ENCODE data around the gene MDC1. TPM values are rescaled to one million over a fixed set of nuclear protein-coding genes. Genes with fewer than 3 reads are reported as not detected.

MDC1 gene
- polyA plus RNA-seq, 3 donors from 2014 or later: 3.0 to 16.5 TPM; not detected in 1

DNA sequence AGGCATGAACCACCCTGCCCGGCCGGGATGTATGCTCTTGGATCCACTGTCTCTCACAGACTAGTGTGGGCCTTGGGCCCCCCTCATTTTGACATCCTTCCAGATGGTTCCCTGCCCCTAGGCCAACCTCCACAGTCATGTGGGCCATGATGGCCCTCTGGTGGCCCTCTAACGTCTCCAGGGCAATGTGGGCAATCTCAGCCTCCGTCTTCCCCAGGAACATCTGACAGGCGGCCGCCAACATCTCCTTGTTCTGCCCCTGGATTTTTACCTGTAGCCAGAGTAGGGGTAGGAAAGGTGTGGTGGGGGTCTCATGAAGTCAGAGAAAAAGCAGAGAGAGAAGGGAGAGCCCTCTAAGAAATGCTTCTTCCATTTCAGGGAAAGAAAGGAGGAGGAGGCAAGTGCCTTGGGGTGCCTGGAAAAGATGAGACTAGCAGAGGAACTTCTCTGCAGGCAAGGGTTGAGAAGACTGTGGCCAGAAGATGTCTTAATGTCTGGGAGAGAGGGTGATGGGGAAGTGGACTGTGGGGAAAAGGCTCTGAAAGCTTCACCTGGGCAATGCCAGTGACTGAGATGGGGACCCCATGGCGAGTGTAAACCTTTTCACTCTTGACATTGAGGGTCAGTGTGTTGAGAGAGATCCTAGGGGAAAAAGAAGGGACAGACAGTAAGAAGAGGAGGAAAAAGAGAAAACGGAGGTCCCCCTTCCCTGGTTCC lies 24.1 kb upstream of the MDC1 start:
- Mint-ChIP-seq H3K27ac (peak overlapping the region; percentile 76 to 94 (median 85)), H3K9me3 (peaks cover 0 to 2% (median 0%) of the 10 kb centered on the region in 6 donors), H3K4me3 (peak overlapping the region; percentile 89 to 91 (median 89)), H3K36me3 (peaks cover 21 to 42% (median 25%) of the 10 kb centered on the region in 3 donors), H3K27me3 (ENCODE audit: low read depth in 3 of 3) (peaks cover 3 to 28% (median 4%) of the 10 kb centered on the region in 3 donors), H3K4me1 (peaks cover 71 to 82% of the 10 kb centered on the region in 2 donors)
- no peak for DNase-seq

DNA sequence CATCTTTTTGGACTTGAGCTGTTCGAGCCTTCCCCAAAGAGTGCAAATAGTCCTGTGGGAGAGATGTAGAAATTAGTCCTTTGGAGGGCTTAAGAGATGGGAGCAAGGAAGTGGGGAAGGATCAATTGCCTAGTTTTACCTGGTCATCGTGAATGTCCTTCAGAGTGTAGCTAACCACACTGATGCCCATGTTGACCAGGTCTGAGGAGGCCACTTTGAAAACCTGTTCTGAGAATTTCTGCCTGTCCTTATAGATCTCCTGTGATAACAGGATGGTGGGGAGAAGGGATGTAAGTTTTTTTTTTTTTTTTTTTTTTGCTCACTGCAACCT lies 23.4 kb upstream of the MDC1 start:
- Mint-ChIP-seq H3K36me3 (peaks cover 21 to 48% (median 25%) of the 10 kb centered on the region in 3 donors), H3K27ac (peak overlapping the region in 3 of 6 donors; percentile 23 to 60 (median 51)), H3K4me3 (peak overlapping the region in 4 of 5 donors; percentile 24 to 64 (median 53)), H3K27me3 (ENCODE audit: low read depth in 3 of 3) (peaks cover 3 to 30% (median 4%) of the 10 kb centered on the region in 3 donors), H3K4me1 (peaks cover 78 to 89% of the 10 kb centered on the region in 2 donors), H3K9me3 (peaks cover 0 to 2% (median 0%) of the 10 kb centered on the region in 6 donors)
- no peak for DNase-seq

DNA sequence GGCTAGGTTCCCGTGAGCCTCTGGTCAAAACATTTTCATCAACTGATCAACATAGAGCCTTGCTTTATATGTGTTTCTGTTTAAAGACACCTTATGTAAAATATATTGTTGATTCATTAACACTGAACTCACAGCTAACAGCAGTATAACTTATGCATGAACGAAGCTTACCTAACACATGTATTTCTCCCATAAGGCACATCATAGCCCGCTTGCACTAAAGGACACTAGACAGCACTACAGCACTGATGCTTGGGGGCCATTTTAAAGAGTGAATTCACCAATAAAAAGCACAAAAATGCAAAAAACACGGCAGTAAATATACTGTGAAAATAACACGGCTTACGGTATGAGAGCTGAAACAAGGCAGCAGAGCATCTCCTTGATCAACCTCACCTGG lies 21.5 kb upstream of the MDC1 start:
- H3K4me3 Mint-ChIP-seq: peak overlapping the region in 3 of 5 donors; percentile 18 to 44 (median 35)
- peaks cover 0 to 2% (median 0%) of the 10 kb centered on the region in 6 donors for H3K9me3 Mint-ChIP-seq
- H3K4me1 Mint-ChIP-seq: peaks cover 70 to 73% of the 10 kb centered on the region in 2 donors
- H3K27ac Mint-ChIP-seq: peak overlapping the region; percentile 46 to 96 (median 56)
- H3K36me3 Mint-ChIP-seq: peaks cover 21 to 52% (median 25%) of the 10 kb centered on the region in 3 donors
- no peak for DNase-seq
- H3K27me3 Mint-ChIP-seq (ENCODE audit: low read depth in 3 of 3): peaks cover 3 to 24% (median 4%) of the 10 kb centered on the region in 3 donors

DNA sequence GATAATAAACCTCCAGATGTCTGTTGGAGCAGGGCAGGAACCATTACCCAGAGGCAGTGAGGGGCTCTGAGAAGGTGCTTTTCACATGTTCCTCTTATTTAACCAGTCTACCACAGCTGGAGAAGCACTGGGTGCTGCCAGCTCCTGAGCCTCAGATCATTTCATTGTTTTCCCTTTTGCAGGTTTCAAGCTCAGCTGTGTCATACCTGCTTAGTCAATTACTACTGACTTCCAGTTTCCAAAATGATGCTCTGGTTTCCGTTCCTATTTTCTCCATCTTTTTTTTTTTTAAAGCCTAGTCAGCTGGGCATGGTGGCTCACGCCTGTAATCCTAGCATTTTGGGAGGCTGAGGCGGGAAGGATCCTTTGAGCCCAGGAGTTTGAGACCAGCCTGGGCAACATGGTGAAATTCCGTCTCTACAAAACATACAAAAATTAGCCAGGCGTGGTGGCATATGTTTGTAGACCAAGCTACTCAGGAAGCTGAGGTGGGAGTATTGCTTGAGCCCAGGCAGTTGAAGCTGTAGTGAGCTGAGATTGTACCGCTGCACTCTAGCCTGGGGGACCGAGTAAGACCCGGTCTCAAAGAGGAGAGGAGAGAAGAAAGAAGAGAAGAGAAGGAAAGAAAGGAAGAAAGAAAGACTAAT lies 18.7 kb upstream of the MDC1 start:
- Mint-ChIP-seq H3K27me3 (ENCODE audit: low read depth in 3 of 3) (peaks cover 0 to 8% (median 0%) of the 10 kb centered on the region in 3 donors), H3K9me3 (peaks cover 0 to 2% (median 0%) of the 10 kb centered on the region in 6 donors), H3K36me3 (peaks cover 18 to 47% (median 27%) of the 10 kb centered on the region in 3 donors), H3K4me1 (peaks cover 54 to 56% of the 10 kb centered on the region in 2 donors), H3K27ac (peak overlapping the region; percentile 91 to 96 (median 96)), H3K4me3 (peak overlapping the region; percentile 74 to 93 (median 84))
- no peak for DNase-seq

DNA sequence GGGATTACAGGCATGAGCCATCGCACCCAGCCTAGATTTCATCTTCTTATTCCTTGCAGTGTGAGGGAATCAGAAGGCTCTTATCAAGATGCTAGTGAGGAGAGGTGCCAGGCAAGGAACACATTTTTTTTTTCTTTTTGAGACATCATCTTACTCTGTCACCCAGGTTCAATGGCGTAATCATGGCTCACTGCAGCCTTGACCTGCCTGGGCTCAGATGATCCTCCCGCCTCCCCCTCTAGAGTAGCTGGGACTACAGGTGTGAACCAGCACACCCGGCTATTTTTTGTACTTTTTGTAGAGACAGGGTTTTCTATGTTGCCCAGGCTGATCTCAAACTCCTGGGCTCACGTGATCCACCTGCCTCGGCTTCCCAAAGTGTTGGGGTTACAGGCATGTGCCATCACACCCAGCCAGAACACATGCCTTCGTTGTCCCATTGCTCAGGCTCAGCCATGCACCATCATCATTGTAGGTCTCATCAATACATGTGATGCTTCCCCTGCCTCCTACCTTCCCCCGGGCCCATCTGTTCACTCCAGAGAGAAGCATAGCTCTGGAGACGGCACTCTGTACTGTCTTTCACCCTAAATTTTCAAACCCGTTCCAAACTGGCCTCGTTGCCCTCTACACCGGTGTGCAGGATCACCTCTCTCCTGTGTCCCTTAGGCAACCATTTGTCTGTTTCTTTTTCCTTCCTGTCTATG lies 15.3 kb upstream of the MDC1 start:
- Mint-ChIP-seq H3K27ac (peak overlapping the region in 3 of 6 donors; percentile 24 to 53 (median 29)), H3K27me3 (ENCODE audit: low read depth in 3 of 3) (peaks cover 0 to 6% (median 0%) of the 10 kb centered on the region in 3 donors), H3K36me3 (peaks cover 0 to 32% (median 10%) of the 10 kb centered on the region in 3 donors), H3K4me3 (no peak overlapping the region), H3K9me3 (no peaks in the 10 kb centered on the region), H3K4me1 (peaks cover 37 to 38% of the 10 kb centered on the region in 2 donors)
- DNase-seq: no peak

DNA sequence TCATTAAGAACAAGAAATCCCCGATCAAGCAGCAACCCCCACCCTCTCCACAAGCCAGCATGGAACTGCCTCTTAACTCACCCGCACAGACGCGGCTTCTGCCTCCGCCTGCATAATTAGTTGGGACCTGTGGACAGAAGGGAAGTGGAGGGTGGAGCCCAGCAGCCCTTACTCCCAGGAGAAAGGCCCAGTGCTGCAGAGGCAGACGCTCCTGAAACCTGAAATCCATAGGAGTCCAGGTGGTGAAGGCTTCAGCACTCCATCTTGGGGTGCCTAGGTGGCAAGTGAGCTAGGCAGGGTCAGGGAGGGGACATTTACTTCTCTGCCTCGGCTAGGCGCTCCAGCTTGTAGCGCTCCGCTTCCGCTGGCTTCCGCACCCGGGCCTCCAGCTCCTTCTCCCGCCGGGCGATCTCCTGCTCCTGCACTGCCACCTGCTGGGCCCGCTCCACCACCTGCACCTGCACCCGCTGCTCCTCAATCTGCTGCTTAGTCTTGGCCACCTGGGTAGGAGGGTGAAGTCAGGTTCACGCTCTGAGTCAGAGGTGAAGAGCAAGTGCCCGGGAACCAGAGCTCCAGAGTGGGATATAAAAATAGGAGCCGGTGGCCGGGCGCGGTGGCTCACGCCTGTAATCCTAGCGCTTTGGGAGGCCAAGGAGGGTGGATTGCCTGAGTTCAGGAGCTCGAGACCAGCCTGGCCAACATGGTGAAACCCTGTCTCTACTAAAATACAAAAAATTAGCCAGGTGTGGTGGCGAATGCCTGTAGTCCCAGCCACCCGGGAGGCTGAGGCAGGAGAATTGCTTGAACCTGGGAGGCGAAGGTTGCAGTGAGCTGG lies 13.7 kb upstream of the MDC1 start:
- Mint-ChIP-seq H3K4me3 (peak overlapping the region in 1 of 5 donors; percentile 6), H3K36me3 (peaks cover 0 to 26% (median 6%) of the 10 kb centered on the region in 3 donors), H3K27ac (peak overlapping the region in 1 of 6 donors; percentile 40), H3K9me3 (no peaks in the 10 kb centered on the region), H3K4me1 (peaks cover 21 to 24% of the 10 kb centered on the region in 2 donors), H3K27me3 (ENCODE audit: low read depth in 3 of 3) (no peaks in the 10 kb centered on the region)
- DNase-seq: peak; percentile 49 to 66 (median 58)

DNA sequence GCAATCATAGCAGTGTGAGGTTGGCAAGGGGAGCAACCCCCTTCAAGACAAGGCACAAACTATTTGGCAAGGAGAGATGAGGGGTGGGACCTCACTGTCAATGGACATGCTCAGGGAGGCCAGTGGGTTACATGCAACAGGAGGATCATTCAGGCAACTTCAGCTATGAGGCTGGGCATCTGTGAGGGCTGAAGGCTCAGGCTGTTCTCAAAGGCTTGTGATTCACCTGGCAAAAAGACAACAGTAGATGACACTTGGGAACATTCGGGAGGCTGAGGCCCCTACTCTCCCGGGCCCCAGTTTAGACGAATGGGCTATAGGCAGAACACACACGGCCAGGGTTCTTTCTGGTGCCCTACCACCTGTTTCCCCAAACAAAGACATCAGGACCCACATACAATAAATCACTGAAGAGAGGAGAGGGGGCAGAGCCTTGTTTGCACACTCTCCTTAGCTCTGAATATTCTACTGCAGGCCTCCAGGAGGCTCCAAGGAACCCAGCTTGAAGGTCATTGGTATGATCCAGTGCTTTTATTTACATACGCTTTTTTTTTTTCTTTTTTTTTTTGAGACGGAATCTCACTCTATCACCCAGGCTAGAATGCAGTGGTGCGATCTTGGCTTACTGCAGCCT lies 11.0 kb upstream of the MDC1 start:
- Mint-ChIP-seq H3K27ac (peak overlapping the region; percentile 45 to 62 (median 58)), H3K4me1 (peaks cover 31 to 41% of the 10 kb centered on the region in 2 donors)

DNA sequence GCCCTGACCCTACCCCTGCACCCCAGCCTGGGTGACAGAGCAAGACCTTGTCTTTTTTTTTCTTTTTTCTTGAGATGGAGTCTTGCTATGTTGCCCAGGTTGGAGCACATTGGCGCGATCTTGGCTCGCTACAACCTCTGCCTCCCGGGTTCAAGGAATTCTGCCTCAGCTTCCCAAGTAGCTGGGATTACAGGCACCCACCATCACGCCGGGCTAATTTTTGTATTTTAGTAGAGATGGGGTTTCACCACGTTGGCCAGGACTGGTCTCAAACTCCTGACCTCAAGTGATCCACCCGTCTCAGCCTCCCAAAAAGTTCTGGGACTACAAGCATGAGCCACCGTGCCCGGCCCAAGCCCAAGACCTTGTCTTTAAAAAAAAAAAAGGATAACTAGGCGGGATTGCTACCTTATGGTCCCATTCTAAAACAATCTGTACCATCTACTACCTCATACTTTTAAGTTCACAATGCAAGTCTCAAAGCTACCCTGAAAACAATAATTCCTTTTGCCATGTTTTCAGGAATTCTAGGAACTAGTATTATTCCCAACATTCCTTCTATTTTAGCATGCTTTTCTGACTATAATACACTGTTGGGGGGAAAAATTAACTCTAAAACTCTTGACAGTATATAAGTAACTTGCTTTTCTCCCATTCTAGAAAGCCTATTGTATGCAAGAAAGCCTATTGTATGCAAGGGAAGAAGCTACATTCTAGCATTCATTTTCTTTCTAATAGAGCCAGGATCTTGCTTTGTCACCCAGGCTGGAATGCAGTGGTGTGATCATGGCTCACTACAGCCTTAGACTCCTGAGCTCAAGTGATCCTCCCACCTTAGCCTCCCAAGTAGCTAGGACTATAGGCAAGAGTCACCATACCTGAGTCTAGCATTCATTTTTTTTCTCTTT lies 9.7 kb upstream of the MDC1 start:
- Mint-ChIP-seq H3K4me1 (peaks cover 44 to 54% of the 10 kb centered on the region in 2 donors), H3K36me3 (peaks cover 4 to 40% (median 23%) of the 10 kb centered on the region in 3 donors), H3K27me3 (ENCODE audit: low read depth in 3 of 3) (peaks cover 6 to 11% (median 9%) of the 10 kb centered on the region in 3 donors), H3K4me3 (no peak overlapping the region), H3K27ac (peak overlapping the region in 5 of 6 donors; percentile 34 to 78 (median 74)), H3K9me3 (no peaks in the 10 kb centered on the region)
- no peak for DNase-seq

More for the DNA sequence above, 11.0 kb upstream of the MDC1 start:
- H3K4me3 Mint-ChIP-seq: no peak overlapping the region
- peaks cover 0 to 2% (median under 1%) of the 10 kb centered on the region in 3 donors for H3K27me3 Mint-ChIP-seq (ENCODE audit: low read depth in 3 of 3)
- peaks cover 9 to 39% (median 17%) of the 10 kb centered on the region in 3 donors for H3K36me3 Mint-ChIP-seq
- H3K9me3 Mint-ChIP-seq: no peaks in the 10 kb centered on the region
- no peak for DNase-seq

DNA sequence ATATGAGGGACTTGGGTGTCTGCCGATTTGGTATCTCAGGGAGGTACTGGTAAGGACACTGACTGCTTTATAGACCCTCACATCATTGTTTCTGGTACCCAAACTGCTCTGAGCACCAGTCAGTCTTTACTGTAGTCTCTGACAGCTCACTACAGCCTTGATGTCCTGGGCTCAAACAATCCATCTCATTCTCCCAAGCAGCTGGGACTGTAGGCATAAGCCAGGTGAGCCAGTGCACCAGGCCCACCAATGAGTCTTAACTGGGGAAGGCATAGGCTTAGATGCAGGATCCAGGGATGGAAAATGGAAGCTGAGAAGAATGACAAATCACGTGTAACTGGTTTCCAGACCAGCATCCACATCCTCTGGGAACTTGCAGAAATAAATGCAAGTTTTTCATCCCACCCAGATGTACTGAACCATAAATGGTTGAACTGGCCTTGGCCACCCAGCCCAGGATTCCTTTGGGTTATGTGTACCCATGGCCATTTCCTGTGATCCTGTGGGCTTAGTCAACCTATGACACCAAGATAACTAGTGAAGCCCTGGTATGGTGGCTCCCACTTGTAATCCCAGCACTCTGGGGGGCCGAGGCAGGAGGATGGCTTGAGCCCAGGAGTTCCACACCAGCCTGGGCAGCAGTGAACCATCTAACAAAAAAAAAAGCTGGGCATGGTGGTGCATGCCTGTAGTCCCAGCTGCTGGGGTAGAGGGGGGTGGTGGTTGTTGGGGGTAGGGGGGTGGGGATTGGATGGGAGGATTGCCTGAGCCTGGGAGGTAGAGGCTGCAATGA lies 8.8 kb upstream of the MDC1 start:
- H3K27me3 Mint-ChIP-seq (ENCODE audit: low read depth in 3 of 3): peaks cover 13 to 18% (median 17%) of the 10 kb centered on the region in 3 donors
- no peaks in the 10 kb centered on the region for H3K9me3 Mint-ChIP-seq
- H3K27ac Mint-ChIP-seq: peak overlapping the region in 5 of 6 donors; percentile 40 to 72 (median 62)
- H3K4me3 Mint-ChIP-seq: no peak overlapping the region
- H3K4me1 Mint-ChIP-seq: peaks cover 45 to 56% of the 10 kb centered on the region in 2 donors
- H3K36me3 Mint-ChIP-seq: peaks cover 4 to 40% (median 23%) of the 10 kb centered on the region in 3 donors
- no peak for DNase-seq

DNA sequence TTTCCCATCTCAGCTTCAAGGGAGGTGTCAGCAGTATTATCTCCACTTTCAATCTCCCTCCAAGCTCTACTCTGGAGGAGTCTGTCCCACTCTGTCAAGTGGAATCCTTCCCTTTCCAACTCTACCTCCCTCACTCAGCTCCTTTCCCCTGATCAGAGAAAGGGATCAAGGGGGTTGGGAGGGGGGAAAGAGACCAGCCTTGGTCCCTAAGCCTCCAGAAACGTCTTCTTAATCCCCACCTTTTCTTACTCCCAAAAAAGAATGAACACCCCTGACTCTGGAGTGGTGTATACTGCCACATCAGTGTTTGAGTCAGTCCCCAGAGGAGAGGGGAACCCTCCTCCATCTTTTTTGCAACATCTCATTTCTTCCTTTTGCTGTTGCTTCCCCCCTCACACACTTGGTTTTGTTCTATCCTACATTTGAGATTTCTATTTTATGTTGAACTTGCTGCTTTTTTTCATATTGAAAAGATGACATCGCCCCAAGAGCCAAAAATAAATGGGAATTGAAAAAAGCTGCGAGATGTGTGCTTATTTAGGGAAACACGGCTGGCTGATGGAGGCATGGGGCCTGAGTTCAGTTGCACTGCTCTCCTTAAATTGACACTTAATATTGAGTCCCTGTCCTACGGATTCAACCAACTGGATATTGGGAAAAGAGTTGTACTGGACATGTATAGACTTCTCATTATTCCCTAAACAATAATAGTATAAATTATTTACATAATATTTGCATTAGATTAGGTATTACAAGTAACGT lies 8.0 kb upstream of the MDC1 start:
- peaks cover 20 to 25% (median 24%) of the 10 kb centered on the region in 3 donors for H3K27me3 Mint-ChIP-seq (ENCODE audit: low read depth in 3 of 3)
- no peaks in the 10 kb centered on the region for H3K9me3 Mint-ChIP-seq
- H3K36me3 Mint-ChIP-seq: peaks cover 4 to 36% (median 23%) of the 10 kb centered on the region in 3 donors
- H3K4me3 Mint-ChIP-seq: no peak overlapping the region
- peak overlapping the region; percentile 34 to 93 (median 44) for H3K27ac Mint-ChIP-seq
- no peak for DNase-seq
- H3K4me1 Mint-ChIP-seq: peaks cover 37 to 49% of the 10 kb centered on the region in 2 donors

All from immature natural killer cell (primary cell).